GM21576 (cell line): ENCODE data around the gene EMC9.

Source experiments
- ATAC-seq: cut with Tn5 transposase; IDR thresholded peaks from one replicate; pipeline ENCODE4 v1.9.1; 2021; ENCODE audit warnings: mild to moderate bottlenecking, moderate library complexity; ENCODE audit not compliant: unreplicated experiment

The EMC9 gene

DNA sequence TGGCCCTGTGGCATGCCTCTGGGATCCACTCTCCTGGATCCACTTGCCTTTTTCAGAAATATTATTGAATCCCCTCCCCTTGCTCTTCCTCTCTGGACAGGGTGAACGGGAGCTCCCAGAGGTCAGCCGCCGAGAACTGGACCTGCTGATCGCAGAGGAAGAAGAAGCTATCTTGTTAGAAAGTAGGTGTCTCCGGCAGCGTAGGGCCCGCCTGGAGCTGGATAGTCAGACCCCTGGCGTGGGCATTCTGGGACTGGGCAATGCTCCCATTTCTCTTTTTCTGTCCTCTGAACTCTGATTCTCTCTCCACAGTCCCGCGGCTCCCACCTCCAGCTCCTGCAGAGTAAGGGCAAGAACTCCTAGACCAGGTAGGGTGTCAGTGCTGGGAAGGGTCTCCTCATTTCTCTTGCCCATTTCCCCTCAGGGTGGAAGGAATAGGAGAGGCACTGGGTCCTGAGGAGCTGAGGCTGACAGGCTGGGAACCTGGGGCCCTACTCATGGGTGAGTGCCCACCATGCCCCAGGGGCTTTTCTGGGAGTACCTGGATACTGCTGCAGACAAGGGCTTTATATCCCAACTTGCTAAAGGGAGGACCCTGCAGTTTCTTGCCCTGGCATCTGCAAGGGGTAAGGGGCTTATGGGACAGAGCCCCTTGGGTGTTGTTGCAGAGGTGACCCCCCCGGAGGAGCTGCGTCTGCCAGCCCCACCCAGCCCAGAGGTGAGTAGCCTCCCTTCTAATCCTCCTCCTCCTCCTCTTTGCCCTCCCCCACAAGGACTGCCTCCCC, 35.8 kb upstream of the EMC9 start:
- no peak for ATAC-seq

DNA sequence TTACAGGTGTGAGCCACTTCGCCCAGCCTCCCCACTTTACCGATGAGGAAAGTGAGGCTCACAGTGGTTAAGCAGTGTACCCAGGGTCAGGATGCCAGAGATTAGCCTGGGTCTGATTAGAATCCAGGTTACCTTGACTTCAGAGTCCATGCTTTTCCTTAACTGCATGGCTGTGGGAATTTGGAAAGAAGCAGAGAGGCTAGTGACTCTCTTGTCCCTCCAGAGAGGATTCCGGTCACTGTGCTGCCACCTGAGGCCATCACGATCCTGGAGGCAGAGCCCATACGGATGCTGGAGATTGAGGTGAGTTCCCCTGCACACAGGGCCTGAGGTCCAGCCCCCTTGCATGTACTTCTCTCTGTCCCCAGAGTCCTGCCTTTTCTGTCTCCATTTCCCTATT, 35.2 kb upstream of the EMC9 start:
- no peak for ATAC-seq

DNA sequence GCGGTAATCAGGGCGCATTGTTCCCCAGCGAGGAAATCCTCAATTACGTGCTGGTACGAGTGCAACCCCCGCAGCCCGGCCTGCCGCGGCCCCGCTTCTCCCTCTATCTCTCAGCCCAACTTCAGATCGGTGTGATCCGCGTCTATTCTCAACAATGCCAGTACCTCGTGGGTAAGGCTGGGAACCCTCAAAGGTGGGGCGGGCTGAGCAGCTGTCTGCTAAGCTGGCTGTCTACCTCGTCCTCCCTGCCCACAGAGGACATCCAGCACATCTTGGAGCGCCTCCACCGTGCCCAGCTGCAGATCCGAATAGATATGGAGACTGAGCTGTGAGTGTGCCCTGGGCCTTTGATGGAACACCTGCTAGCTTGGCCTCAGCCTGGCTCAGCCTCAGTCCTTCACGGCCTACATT, 31.5 kb upstream of the EMC9 start:
- ATAC-seq: no peak

DNA sequence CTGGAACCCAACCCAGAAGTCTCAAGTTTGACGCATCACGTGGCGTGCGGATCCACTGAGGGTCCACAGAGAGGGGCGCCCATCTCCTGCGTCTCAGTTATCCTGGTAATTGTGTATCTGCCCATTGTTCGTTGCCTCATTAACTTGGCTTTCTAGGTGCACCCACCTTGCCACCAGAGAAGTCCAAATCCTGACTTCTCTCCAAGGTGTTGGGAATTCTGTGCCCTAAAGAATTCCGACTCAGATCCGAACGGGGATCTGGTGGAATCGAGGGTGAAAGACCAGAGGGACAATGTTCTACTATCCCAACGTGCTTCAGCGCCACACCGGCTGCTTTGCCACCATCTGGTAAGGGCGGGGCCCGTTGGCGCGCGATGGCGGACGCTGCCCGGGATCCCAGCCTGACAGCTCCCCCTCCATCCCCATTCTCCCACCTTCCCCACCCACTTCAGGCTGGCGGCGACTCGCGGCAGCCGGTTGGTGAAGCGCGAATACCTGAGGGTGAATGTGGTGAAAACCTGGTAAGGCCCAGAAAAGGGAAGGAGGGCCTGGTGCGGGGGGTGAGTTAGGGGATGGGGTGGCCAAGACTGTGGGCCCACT, 31.0 kb upstream of the EMC9 start:
- ATAC-seq: no peak

DNA sequence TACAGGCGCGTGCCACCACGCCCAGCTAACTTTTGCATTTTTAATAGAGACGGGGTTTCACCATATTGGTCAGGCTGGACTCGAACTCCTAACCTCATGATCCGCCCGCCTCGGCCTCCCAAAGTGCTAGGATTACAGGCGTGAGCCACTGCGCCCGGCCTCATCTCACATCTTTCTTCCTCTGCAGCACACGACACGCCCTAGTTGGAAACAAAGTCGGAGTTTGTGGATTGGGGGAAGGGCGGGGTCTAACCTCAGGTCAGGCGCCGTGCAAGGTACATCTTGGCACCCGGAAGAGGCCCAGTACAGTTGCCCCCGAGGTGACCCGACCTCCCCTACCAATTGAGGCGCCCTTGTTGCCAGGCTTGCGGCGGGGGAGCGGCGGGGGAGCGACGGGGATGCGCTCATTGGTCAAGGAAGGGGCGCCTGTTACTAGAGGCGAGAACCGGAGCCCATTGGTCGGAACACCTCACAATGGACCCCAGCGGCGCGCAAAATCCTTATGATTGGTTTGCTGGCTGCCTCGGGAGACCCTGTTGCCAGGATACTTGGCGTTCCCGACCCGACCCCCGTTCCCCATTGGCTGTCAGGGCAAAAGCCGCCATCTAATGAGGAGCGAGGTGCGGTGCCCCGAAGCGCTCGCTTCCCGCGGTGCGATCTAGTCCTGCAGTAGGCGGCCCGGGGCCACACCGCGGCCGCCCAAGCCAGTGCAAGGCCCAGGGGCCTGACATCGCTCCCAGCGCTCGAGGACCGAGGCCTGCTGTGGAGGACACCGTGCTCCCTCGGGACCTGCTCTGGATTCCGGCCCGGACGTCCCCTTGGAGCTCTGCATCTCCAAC, 30.2 kb upstream of the EMC9 start, which contains the start of gene REC8:
Gene REC8, plus strand, starts transcription at position 659 of the 839 bp plus-strand sequence. CDS start 473 bp downstream, outside the sequence.
- ATAC-seq: peak; percentile 83

DNA sequence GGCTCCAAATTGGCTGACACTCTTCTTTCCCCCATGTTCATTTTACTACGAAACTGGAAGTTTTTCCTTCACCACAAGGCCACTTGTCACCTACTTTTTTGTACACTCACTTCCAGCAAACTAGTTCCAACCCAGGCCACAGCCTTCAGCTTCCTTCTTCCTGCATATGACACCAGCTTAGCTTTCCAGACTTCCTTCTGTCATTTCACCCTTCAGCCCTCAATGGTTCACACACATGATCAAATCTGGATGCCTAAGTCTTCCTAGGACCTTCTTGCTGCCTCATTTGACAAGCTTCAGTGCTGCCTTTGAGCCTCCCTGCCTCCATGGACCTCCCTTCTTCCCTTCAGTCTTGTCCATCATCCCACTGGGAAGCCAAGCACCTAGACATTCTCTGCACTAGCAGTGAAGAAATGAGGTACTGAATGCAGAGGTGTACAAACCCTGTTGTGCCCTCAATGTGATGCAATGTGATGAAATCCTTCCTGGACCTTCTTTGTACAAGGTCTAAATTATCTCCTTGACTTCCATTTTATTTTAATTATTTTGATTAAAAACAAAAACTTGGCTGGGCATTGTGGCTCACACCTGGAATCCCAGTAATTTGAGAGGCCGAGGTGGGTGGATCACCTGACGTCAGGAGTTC, 26.2 kb upstream of the EMC9 start:
- no peak for ATAC-seq

DNA sequence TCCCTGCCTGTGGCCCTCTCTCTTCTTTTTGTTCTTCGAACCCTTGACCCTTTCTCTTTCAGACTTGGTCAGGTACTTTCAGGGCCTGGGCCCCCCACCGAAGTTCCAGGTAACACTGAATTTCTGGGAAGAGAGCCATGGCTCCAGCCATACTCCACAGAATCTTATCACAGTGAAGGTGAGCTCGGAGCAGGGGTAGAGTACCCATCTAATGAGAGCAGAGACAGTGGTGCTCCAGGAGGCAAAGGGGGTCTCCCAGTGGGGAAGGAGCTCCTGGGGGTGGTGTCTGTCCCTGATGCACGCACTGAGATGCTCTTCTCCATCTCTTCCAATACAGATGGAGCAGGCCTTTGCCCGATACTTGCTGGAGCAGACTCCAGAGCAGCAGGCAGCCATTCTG, 24.4 kb upstream of the EMC9 start:
- no peak for ATAC-seq

DNA sequence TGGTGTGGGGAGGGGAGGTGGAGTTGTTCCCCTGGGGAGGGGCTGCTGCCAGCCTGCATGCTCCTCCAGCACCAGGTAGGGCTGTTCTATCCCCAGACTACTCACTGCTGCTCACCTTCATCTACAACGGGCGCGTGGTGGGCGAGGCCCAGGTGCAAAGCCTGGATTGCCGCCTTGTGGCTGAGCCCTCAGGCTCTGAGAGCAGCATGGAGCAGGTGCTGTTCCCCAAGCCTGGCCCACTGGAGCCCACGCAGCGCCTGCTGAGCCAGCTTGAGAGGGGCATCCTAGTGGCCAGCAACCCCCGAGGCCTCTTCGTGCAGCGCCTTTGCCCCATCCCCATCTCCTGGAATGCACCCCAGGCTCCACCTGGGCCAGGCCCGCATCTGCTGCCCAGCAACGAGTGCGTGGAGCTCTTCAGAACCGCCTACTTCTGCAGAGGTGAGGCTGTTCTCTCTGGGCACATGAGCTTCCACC, 23.2 kb upstream of the EMC9 start:
- ATAC-seq: no peak

DNA sequence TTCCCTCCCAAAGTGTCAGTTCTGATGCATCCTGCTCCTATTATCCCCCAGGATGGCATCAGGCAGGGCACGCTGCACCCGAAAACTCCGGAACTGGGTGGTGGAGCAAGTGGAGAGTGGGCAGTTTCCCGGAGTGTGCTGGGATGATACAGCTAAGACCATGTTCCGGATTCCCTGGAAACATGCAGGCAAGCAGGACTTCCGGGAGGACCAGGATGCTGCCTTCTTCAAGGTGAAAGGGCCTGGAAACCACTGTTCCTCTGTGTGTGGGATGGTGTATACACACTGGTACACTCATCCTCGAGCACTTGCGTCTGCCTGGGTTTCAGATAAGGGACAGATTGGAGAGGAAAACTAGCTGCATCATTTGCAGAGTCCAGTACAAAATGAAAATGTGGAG, 20.7 kb upstream of the EMC9 start:
- ATAC-seq: no peak

DNA sequence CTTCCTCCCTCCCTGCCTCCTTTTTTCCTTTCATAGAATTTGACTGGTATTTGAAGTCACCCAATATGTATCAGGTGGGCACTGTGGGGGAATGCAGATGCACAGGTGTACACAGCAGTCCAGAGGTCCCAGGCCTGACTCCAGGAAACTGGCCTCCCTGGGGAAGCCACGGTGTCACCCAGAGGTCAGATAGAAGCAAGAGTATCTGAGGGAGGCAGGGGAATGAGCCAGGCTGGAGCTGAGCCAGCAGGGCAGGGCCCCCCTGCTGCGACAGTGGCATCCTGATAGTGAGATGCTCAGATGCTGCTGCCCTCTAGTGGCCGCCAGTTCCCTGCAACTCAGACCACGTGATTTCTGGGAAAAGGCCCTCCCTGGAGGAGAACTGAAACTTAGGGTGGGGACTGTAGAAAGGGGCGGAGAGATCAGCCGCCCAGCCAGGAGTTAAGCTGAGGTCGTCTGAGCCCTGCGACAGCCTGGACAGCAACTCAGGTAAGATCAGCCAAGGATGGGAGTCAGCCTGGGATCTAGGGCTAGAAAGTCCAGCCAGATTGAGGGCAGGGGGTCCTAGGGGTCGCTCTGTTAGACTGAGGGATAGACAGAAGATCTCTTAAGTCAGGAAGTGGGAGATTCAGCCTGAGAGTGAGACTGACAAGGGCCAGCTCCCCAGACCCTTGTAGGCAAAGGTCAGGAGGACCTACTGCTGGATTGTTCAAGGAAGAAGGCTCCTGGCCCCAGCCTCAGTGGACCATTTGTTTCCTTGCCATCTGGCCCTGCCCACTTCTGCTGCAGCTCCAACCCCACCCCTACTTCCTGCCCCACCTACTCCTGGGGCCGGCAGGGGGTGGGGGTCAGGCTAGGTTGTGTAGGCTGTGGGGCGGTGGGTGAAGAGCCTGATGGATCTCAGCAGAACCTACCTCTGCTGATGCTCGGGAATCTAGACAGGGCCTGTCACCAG, 19.7 kb upstream of the EMC9 start, which contains the start of gene IRF9:
Gene IRF9, plus strand, starts transcription at position 416 of the 955 bp plus-strand sequence. CDS start 880 bp downstream, outside the sequence.
- peak; percentile 79 for ATAC-seq

DNA sequence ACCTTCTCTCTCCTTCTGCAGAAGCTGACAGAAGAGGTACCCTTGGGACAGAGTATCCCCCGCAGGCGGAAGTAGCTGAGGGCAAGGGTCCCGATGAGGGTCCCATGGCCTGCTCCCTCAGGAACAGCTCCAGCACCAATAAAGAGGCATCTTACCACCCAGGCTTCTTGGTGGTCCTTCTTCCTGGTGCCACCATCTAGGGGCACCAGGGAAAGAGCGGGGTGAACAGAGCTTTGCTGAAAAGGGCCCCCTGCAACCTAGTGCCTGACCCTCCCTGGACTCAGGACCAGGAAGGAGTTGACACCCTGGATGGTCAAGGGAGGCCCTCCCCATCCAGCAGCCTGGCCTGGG, 19.1 kb upstream of the EMC9 start:
- ATAC-seq: no peak

DNA sequence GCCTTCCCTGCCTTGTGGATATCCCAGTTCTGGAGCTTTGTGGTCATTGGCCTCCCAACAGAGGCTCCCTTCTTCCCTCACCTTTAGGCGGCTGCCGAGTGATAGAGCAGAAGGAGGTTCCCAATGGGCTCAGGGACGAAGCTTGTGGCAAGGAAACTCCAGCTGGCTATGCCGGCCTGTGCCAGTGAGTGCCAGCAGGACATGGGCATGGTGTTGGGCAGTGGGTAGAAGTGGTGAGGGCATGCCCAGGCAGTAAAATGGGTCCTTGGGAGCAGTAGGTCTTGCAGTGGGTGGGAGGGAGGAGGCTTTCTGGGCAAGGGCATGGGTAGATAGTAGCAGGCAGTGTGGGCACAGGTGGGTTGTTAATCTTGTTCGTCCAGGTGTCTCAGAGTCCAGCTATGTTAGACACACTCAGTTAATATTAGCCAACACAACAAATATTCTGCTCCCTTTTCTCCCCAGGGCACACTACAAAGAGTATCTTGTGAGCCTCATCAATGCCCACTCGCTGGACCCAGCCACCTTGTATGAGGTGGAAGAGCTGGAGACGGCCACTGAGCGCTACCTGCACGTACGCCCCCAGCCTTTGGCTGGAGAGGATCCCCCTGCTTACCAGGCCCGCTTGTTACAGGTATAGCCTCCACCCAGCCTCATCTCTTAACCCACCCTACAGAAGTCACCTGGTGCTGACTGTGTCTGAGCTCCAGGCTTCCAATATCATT, 18.5 kb upstream of the EMC9 start:
- no peak for ATAC-seq

DNA sequence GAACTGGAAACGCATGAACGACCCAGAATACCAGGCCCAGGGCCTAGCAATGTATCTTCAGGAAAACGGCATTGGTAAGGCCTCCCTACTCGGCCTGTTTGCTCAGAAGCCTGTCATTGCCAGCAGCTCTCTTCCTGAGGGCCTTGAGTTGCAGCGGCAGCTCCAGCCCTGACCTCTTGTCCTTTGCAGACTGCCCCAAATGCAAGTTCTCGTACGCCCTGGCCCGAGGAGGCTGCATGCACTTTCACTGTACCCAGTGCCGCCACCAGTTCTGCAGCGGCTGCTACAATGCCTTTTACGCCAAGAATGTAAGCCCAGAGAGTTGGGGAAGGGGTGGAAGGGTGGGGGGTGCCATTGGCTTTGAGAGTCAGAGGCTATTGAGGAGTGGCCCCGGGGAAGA, 15.9 kb upstream of the EMC9 start:
- ATAC-seq: no peak

DNA sequence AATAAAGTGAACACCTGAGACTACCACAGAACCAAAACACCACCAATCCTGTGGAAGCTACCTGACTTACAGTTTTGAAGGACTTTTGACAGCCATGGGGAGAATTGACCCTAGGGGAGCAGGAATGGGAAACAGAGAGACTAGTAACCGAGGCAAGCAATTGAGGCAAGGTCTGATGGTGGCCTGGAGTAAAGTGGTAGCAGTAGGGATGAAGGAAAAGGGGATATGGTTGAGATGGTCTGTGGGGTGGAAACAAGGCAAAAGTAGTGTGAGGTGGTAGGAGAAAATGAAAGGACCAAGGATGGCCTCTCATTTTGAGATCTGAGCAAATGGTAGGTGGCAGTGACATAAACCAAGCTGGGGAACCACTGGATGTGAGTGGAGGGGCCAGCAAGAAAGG, 15.4 kb upstream of the EMC9 start:
- no peak for ATAC-seq

DNA sequence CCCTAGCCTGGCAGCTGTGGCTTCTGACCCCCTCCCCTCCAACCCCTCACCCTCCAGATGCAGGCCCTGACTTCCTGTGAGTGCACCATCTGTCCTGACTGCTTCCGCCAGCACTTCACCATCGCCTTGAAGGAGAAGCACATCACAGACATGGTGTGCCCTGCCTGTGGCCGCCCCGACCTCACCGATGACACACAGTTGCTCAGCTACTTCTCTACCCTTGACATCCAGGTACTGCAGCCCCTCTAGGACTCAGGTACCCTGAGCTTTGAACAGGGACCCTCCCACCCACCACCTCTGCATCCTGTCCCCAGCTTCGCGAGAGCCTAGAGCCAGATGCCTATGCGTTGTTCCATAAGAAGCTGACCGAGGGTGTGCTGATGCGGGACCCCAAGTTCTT, 13.7 kb upstream of the EMC9 start:
- ATAC-seq: no peak

DNA sequence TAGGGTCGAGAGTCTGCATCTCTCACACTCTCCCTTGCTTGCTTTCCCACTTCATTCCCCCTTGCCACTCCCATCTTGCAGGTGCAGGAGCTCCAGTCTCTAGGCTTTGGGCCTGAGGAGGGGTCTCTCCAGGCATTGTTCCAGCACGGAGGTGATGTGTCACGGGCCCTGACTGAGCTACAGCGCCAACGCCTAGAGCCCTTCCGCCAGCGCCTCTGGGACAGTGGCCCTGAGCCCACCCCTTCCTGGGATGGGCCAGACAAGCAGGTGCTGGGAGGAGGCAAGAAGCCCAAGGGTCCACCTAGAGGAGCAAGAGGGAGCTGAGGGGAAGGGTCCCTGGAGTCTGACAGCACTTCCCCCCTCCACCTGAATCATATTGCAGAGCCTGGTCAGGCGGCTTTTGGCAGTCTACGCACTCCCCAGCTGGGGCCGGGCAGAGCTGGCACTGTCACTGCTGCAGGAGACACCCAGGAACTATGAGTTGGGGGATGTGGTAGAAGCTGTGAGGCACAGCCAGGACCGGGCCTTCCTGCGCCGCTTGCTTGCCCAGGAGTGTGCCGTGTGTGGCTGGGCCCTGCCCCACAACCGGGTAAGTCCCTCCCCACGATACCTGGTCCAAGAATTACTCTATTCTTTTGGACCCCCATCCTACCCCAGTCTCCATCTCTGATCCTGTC, 10.2 kb upstream of the EMC9 start:
- no peak for ATAC-seq

DNA sequence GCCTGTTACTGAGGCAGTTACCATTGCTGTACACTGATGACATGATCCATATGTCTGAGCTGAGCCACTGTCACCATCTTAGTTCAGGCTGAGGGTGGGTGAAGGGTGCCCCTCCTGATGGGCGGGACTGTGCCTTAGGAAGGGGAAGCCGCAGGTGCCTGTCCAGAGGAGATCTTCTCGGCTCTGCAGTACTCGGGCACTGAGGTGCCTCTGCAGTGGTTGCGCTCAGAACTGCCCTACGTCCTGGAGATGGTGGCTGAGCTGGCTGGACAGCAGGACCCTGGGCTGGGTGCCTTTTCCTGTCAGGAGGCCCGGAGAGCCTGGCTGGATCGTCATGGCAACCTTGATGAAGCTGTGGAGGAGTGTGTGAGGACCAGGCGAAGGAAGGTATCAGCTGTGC, 9.6 kb upstream of the EMC9 start:
- ATAC-seq: no peak

DNA sequence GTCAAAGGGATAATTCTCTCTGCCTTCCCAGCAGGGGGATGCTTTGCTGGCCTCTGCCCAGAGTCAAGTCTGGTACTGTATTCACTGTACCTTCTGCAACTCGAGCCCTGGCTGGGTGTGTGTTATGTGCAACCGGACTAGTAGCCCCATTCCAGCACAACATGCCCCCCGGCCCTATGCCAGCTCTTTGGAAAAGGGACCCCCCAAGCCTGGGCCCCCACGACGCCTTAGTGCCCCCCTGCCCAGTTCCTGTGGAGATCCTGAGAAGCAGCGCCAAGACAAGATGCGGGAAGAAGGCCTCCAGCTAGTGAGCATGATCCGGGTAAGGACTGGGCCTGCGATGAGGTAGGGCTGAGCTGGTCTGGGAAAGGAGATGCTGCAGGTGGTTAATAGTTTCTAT, 9.2 kb upstream of the EMC9 start:
- no peak for ATAC-seq

DNA sequence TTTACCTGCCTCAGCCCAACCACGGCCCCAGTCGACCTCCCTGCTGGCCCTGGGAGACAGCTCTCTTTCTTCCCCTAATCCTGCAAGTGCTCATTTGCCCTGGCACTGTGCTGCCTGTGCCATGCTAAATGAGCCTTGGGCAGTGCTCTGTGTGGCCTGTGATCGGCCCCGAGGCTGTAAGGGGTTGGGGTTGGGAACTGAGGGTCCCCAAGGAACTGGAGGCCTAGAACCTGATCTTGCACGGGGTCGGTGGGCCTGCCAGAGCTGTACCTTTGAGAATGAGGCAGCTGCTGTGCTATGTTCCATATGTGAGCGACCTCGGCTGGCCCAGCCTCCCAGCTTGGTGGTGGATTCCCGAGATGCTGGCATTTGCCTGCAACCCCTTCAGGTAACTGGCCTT, 8.7 kb upstream of the EMC9 start:
- ATAC-seq: no peak
